ACHN (cell line): ENCODE data around the gene ITPKC.
"Not testable (repeated sequence)": the region's sequence is repeated elsewhere in the genome, so short reads cannot be mapped to it uniquely, and the experiment has no call there.

Experiments used
- DNase-seq: peaks from one replicate; pipeline ENCODE4 v3.0.0-alpha.2; 2015
- in situ Hi-C: cut with HindIII; loops from 2 replicates; pipeline ENCODE4 v1.10.0; 2017; ENCODE audit warnings: low sequenced_read_pairs, low pct_ligation_motif_present, low pct_unique_long_range_greater_than_20kb

ITPKC gene

GRCh38 chr19:40750874-40751537 lies 34.1 kb downstream of the ITPKC start, which contains the start of gene SNRPA:
TSS of gene SNRPA (plus strand) at chr19:40751203. CDS start at chr19:40751409, 206 bp downstream.
- in situ Hi-C loops = no loop called here
- peak; percentile 97 for DNase-seq

GRCh38 chr19:40752257-40752781 lies 35.4 kb downstream of the ITPKC start:
- DNase-seq = no peak
- in situ Hi-C loops = no loop called here

- no peak for DNase-seq
- in situ Hi-C loops = no loop called here
These were observed 37.8 kb downstream of the ITPKC start for GRCh38 chr19:40754611-40755247.

GRCh38 chr19:40755248-40755624 lies 38.3 kb downstream of the ITPKC start:
- in situ Hi-C loops = no loop called here
- DNase-seq = no peak

- in situ Hi-C loops = no loop called here
- no peak for DNase-seq
These were observed 38.9 kb downstream of the ITPKC start for GRCh38 chr19:40755791-40756190.

GRCh38 chr19:40756502-40757110 lies 39.7 kb downstream of the ITPKC start:
- DNase-seq = no peak

GRCh38 chr19:40758491-40758890 lies 41.6 kb downstream of the ITPKC start:
- no peak for DNase-seq
- in situ Hi-C loops = no loop called here

More at GRCh38 chr19:40756502-40757110, 39.7 kb downstream of the ITPKC start:
- in situ Hi-C loops = no loop called here

- in situ Hi-C loops = no loop called here
- no peak for DNase-seq
These were observed 42.4 kb downstream of the ITPKC start for GRCh38 chr19:40759352-40759751.

- in situ Hi-C loops = no loop called here
- no peak for DNase-seq
These were observed 46.0 kb downstream of the ITPKC start for GRCh38 chr19:40762754-40763470.

- DNase-seq = no peak
- in situ Hi-C loops = no loop called here
These were observed 46.6 kb downstream of the ITPKC start for GRCh38 chr19:40763526-40763925.

- no peak for DNase-seq
- in situ Hi-C loops = no loop called here
These were observed 47.1 kb downstream of the ITPKC start for GRCh38 chr19:40763963-40764362.

- DNase-seq, in situ Hi-C loops: not testable (repeated sequence)
These were observed 49.5 kb downstream of the ITPKC start for GRCh38 chr19:40766385-40766784.

- in situ Hi-C loops = no loop called here
- DNase-seq = no peak
These were observed 52.0 kb downstream of the ITPKC start for GRCh38 chr19:40768869-40769268.

GRCh38 chr19:40771101-40771862 lies 54.4 kb downstream of the ITPKC start:
- in situ Hi-C loops = not testable (repeated sequence)
- DNase-seq = peak; percentile 6

GRCh38 chr19:40774916-40775631 lies 58.2 kb downstream of the ITPKC start, which contains the start of gene MIA:
TSS of gene MIA (plus strand) at chr19:40775521. CDS start at chr19:40775543, 22 bp downstream.
- DNase-seq = no peak
- in situ Hi-C loops = no loop called here

GRCh38 chr19:40775632-40776022 lies 58.7 kb downstream of the ITPKC start:
- DNase-seq = no peak
- in situ Hi-C loops = no loop called here

- in situ Hi-C loops = no loop called here
- DNase-seq = no peak
These were observed 59.5 kb downstream of the ITPKC start for GRCh38 chr19:40776364-40776763.
